Activated CD4-positive, alpha-beta memory T cell treated with anti-CD3 and anti-CD28 coated beads, Interleukin-2, amount 10 ng/mL, durations not matched to agents 7 days and 5 days (primary cell): ENCODE results near the gene LRRC25. TPM values are rescaled to one million over a fixed set of nuclear protein-coding genes. Genes with fewer than 3 reads are reported as not detected.

ENCODE experiments used
- total RNA-seq, 2 experiments: library from RNA; stranded (reverse); gene quantifications; one replicate each; pipeline ENCODE4 v1.2.3, GENCODE V29; 2021

LRRC25 gene
- total RNA-seq, 2 experiments from 2014 or later = not detected

Other genes with a start within 250 kb of the LRRC25 start
- 10 to 100 TPM; 10.9 to 11.3 TPM for gene PIK3R2, start 244.5 kb downstream of the LRRC25 start, total RNA-seq
- 10 to 100 TPM; 48.0 to 55.6 TPM for gene IFI30, start 223.8 kb downstream of the LRRC25 start, total RNA-seq
- gene MPV17L2, start 204.4 kb downstream of the LRRC25 start, total RNA-seq = 1 to 10 TPM; 6.2 to 6.3 TPM
- 1 to 10 TPM; 3.7 to 5.3 TPM for gene RAB3A, start 193.6 kb downstream of the LRRC25 start, total RNA-seq
- under 1 TPM; 0.13 to 0.18 TPM for gene PDE4C, start 171.2 kb downstream of the LRRC25 start, total RNA-seq
- 1 to 10 TPM; 1.6 to 1.7 TPM for gene IQCN, start 123.2 kb downstream of the LRRC25 start, total RNA-seq
- gene JUND, start 116.0 kb downstream of the LRRC25 start, total RNA-seq = 100 to 1,000 TPM; 390 to 402 TPM
- 100 to 1,000 TPM; 180 to 186 TPM for gene LSM4, start 74.5 kb downstream of the LRRC25 start, total RNA-seq
- 10 to 100 TPM; 42.7 to 44.0 TPM for gene PGPEP1, start 57.0 kb downstream of the LRRC25 start, total RNA-seq
- not detected for gene GDF15, start 11.5 kb downstream of the LRRC25 start, total RNA-seq
- 100 to 1,000 TPM; 140 to 153 TPM for gene SSBP4, start 21.8 kb upstream of the LRRC25 start, total RNA-seq
- 10 to 100 TPM; 16.7 to 18.0 TPM for gene ISYNA1, start 40.5 kb upstream of the LRRC25 start, total RNA-seq
- 10 to 100 TPM; 26.2 to 26.3 TPM for gene ELL, start 124.4 kb upstream of the LRRC25 start, total RNA-seq
- 100 to 1,000 TPM; 263 TPM for gene FKBP8, start 146.0 kb upstream of the LRRC25 start, total RNA-seq
- gene KXD1, start 160.2 kb upstream of the LRRC25 start, total RNA-seq = 10 to 100 TPM; 93.0 to 99.1 TPM
- gene UBA52, start 174.2 kb upstream of the LRRC25 start, total RNA-seq = 1,000 to 10,000 TPM; 1,374 to 1,409 TPM
- 10 to 100 TPM; 81.2 to 83.3 TPM for gene REX1BD, start 191.2 kb upstream of the LRRC25 start, total RNA-seq
- gene CRLF1, start 209.2 kb upstream of the LRRC25 start, total RNA-seq = not detected
- under 1 TPM in 1 of 2 experiments, not detected in 1; 0.13 TPM for gene TMEM59L, start 215.2 kb upstream of the LRRC25 start, total RNA-seq
- gene KLHL26, start 239.4 kb upstream of the LRRC25 start, total RNA-seq = 10 to 100 TPM; 10.8 to 11.0 TPM